HG02981 (cell line): ENCODE results near the gene ROR1.

ENCODE experiments used
- ATAC-seq: cut with Tn5 transposase; IDR thresholded peaks from one replicate; pipeline ENCODE4 v1.9.1; 2021; ENCODE audit warnings: mild to moderate bottlenecking, moderate library complexity; ENCODE audit not compliant: unreplicated experiment

The ROR1 gene

DNA sequence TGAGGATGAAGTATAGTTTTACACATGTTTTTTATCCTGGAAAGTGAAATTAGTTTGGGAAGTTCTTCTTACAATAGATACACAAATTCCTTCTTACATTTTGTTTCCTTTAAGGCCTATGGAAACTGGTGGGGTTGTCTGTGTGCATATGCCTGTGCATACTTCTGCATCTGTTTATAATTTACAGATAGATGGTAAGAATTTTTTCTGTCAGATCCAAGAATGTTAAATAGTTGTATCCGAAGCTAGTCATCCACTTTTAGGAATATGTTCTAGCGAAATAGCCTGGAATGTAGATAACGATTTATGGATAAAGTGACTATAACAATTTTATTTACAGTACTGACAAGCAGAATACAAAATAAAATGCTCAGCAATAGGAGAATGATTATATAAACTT is 194.1 kb downstream of the ROR1 start:
- ATAC-seq, result no peak

DNA sequence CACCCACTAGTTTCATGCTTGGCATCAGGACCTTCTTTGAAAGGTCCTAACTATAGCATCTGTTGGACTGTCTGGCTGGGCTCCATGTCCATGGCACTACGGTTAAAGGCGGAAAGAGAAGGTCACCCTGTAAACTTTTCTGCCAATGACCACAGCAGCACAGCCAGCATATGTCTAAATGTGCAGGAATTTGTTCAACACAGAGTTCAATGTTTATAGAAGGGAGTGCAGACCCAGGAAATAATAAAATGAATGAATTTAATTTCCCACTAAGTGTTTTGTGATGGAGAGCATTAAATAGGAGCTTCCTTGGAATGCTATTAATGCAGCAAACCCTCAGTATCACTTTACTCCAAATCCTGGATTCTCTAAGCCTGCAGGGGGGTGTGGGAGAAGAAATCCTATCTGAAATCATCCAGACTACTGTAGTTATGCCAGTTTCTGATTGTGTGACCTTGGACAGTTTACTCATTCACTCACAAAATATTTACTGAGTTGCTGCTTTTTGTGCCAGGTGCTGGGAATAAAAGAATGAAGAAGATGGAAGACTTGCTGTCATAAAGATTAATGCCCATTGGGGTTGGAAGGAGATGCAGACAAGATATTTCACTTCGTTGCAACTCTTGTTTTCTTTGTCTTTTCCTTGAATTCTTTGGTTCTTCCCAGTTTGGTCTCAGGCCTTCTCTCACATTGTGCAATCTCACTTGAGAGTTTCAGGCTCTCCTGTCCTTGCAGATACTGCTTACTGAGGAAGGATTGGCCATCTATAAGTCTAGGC is 195.0 kb downstream of the ROR1 start:
- ATAC-seq, result no peak

DNA sequence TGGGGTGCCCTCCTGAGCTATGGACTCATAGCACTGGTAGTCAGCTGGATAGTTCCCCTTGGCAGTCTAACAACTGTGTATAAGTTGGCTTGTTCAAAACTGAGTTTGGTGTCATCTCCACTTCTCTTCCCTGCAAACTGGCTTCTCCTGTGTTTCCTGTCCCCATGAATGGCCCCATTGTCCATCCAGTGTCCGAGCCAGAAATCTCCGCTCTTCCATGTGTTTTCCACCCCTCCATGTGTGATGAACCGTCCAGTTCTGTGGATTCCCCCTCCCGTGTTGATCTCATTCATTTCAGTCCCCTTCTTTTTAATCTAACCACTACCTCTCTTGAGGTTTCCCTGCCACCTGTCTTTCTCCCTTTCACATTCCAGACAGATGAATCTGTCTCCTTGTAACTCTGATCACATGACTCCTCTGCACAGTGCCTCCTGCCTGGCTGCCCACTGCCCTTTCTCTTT is 195.7 kb downstream of the ROR1 start:
- no peak for ATAC-seq

DNA sequence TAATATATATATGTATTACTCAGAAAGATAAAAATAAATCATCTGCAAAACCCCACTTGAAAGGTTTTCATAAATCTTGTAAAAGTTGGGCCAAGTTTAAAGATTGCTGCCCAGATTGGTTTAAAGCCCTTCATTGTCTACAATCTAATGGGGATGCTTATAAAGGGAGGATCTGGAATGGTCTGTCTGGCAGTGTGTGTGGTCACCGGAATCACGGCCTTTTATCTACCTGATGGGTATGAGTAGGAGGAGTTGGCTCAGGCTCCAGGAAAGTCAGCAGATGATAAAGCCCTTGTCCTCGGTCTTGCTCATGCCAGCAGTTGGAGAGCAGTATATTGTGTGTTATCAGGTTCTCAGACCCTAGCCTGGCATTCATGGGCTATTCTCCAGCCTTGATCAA is 197.7 kb downstream of the ROR1 start:
- ATAC-seq, result no peak

DNA sequence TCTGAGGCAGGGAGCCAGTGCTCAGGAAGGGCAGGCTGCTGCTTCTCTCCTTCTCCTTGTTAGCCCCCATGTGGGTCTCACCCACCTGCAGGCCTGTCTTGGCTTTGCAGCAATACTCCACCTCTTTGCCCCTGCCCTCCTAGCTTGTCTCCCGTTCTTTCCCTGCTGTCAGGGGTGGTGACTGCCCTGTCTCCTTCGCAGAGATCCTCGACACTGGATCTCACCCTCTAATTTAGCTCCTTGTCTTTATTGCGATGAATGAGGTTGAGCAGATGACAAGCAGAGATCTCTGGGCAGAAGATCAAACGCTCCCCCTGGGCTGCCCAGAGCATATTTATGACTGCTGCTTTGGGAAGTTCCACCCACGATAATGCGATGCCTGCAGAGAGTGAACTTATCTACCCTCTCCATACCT is 199.2 kb downstream of the ROR1 start:
- ATAC-seq, result no peak

DNA sequence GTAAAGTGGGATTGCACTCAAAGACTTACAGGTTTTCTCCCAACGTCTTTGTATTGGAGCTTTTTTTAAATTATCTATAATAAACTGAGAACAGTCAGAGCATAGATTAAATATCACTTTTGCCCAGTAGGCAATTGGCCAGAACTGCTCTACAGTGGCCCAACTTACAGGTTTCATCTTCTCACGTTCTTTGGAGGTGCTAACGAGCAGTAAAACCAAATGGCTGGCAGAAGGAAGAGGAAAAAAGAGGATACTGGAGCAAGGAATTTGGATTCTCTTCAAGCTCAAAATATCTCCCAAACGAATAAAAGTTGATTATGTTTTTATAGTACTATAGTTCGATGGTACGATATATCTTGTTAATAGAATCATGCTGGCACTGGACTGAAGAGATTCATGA is 201.1 kb downstream of the ROR1 start:
- no peak for ATAC-seq

DNA sequence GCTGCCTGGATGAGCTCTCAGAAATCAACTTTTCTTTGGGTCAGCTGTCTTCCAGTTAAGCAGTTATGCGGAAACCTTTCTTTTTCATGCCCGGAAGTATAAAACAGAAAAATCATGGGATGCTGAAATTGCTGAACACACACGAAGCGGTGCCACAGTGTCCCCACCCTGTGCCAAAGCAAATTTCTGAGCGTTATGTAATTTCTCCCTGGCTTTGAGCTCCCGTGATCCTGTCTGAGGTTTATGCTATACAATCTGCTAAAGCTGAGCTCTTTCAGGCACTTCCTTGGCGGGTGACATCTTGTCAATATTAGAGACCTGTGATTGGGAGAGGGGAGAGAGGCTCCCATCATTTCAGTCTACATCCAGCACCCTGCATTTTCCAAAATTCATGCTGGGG is 201.7 kb downstream of the ROR1 start:
- no peak for ATAC-seq

DNA sequence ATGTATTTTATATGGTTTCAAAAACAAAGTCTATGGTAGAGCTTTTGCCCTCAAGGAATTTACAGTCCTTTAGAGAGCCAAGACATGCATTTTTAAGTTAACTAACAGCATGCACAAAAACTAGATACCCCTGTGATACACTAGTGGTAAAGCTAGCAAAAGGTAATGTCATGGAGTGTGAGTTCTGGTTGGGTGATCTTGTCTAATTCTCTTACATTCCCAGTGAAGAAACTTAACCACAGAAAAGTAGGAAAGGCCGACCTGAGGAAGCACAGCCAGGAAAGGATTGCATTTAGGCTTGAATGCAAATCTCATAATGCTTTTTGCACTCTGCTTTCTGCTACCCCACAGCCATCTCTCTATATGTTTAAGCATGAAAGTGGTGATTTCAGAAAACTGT is 202.2 kb downstream of the ROR1 start:
- ATAC-seq, result no peak

DNA sequence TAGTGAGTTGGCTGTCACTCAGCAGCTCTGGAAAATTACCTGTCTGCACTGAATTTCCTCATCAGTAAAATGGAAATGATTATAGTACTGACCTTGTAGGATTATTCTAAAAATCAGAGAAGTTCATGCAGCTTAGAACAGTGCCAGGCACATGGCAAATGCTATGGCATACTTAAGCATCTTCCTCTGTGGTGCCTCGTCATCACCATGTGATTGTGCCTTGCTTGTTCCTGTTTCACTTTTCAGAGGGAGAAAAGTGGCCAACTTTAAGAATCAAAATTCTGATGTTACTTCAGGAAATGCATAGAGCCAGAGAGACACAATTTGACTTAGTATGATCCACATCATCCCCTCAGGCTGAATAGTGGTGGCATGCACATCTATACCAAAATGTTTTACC is 203.6 kb downstream of the ROR1 start:
- ATAC-seq, result no peak

DNA sequence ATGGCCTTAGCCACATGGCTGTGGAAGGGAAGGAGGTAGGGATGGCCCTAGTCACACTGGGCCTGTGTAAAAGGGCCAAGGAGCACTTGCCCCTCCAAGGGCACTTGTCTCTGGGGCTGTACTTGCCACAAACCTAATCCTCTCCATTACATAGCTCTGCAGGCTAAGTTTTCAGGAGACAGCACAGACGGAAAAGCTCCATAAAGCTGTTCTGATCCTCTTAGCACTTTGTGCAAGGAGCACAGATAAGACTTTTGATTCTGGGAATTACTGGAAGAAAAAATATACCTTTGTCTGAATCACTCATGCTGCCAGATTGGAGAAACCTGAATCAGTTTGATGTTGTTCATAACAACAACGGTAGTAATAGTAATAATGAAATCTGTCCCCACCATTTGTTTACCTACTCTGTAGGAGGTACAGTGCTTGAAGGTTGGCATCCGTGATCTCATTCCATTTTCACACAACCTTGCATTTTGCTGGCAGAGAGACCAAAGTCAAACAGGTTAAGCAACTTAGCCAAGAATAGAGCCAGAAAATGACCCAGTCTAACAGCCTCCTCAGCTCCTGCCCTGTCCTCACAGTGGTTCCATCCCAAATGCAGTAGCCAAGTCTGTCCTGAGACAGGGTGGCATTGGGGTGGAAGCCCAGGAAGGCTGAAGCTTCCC is 207.1 kb downstream of the ROR1 start:
- ATAC-seq, result no peak

DNA sequence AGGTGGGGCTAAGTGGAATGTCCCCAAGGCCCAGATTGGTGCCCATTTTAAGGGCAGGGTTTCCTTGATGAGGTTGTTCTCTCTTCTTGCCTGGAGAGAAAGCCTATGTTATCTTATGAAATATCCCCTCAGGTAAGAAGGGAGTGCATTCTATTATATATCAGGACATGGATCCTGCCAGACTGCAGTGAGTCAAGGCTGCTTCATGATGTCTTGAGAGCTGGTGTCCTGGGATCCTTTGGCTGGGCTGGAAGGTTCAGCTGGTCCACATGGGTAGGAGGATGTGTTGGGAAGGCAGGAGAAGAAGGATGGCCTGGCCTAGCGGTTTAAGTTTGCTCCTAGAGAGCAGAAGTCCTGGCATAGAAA is 207.6 kb downstream of the ROR1 start:
- ATAC-seq, result no peak

DNA sequence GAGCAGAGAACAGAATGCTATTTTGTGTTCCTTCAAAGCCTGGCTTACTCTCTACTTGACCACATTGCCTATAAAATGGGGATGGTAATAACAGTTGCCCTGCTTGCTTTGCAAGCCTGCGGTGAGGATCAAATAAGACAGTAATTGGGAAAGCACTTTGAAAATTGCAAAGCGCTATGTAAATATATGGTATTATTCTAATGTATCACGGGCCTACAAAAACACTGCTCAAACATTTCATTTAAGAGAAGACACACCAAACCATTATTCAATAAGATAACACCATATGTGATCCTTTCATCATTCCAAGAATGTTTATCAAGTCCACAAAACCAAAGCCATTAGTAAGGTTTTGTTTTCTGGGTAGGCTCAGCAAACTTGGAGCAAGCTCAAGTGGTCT is 208.4 kb downstream of the ROR1 start:
- ATAC-seq, result no peak

DNA sequence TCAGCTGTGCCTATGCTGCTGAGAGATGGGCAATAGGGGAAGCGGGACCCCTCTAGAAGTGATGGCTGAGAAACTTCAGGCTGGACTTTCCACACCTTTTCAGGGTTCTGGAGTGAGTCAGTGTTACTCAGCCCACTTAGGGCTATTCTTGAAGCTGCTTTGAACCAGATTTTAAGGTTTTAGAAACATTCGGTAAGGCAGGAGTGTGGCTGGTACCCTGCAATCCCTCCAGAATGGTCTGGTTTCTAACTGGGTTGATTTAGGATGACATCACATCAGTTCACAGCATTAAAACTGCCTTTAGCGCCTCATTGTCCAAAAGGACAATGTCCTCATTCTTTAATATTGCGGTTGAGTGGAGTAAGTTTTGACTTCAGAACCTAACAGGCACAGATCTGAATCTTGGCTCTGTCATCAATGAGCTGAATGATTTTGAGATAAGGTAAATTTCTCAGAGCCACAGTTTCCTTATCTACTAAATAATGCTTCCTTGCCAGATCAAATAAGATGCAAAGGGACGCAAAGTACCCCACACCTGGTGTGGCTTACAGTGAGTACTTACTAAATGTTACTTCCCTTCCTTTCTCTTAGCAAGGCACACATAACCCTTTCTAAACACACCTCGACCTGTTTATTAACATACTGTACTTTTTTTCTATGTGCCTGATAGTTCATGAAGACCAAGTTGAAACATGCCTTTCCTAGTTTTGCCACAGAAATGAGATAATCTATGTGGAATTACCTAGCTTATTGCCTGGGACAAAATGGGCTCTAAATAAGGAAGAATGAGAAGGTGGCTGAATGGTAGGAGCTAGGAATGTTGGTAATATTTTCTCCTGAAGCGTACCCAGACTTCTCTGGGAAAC is 209.8 kb downstream of the ROR1 start:
- ATAC-seq, result no peak

DNA sequence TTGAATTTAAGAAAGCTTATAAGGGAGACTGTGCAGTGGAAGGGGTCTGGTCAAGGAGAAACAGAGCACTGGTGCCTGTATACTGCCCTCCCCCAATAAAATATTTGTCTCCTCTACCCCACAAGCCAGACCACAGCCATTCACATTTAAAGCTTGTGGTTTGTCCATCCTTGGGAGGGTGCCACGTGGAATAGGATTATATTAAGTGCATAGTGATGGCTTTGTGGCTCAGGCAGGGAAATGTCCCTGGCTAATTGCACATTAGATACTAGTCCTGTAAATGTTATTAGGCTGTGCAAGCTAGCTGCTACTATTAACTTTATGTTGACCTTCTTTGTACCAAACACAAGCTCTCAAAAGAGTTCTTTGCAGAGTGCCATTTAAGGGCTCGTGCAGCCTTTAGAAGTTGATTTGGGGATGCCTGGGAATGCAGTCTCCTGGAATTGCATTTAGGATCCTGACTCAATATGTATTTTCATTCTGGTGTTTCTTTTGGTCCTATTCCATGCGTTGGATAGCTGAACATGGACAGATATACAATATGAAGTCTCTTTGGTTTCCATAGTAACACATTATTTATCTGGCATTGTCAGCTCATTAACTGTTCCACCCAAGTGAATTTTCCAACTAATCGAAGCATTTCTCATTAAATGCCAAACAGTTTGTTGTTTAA is 210.6 kb downstream of the ROR1 start:
- ATAC-seq, result no peak

DNA sequence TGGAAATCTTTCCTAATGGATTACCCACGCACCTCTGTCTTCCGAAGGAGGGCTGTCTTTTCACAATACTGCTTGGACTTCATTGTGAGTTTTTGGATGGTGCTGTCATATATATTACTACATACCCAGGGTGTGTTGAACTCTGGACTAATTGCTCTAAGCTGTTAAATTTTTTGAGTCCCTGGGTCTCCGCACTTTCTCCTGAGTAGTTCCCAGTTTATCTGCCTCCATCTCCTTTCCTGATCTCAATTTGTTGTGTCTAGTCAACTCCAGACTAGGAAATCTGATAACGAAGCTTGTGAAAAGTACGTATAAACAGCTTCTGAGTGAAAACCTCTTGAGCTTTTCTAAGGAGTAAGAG is 211.1 kb downstream of the ROR1 start:
- ATAC-seq, result no peak

DNA sequence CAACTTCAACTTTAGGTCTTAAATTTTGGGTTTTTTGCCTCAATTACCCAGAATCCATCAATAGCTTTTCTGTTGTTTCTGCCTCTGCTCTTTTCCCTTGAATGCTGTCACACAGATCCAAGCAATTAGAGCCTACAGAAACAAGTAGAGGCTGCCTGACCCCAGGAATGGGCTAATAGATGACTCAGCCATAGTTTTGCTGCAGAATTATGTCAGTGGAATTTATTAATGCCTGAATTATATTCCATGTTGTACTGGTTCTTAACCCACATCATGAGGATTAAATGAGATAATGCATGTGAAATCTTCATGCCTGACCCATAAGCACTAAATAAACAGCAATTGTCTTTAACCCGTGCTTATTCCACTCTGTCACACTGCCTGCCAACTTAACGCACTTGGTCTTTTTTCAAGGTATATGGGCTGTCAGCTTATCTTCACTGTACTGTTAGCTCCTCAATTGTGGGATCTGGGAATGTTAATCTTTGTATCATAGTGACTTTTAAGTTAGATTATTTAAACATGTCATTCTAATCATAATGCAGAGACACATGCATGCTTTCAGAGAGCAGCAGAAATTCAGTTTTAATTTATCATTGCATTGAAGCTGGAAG is 213.3 kb downstream of the ROR1 start:
- no peak for ATAC-seq

DNA sequence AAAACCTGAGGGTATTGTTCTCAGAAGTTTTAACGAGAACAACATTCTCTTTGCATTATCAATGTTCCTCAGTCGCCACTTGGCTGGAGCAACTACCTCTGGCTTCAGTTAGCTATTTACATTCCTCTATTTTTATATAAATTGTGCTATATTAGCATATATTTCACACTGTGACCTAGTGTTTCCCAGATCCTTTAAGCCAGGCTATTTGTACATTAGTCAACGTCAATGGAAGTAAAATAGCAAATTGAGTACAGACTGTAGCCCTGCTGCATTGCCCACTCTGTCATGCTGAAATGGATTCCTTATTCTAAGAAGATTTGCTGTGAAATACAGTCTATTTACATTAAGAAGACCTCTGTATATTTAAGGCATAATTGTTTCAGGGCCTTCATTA is 213.8 kb downstream of the ROR1 start:
- no peak for ATAC-seq

DNA sequence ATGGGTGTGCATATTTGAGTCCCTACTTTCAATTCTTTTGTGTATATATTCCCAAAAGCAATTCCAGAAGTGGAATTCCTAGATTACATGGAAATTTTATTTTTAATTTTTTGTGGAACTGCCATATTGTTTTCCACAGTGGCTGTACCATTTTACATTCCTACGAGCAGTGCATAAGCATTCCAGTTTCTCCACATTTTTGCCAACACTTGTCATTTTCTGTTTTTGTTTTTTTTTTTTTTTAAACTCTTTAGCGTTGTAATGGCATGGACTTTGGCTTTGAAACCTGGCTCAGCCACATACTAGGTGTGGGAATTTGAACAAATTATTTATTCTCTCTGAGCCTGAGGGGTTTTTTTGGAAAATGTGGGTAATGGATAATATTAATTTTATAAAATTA is 215.1 kb downstream of the ROR1 start:
- ATAC-seq, result no peak

DNA sequence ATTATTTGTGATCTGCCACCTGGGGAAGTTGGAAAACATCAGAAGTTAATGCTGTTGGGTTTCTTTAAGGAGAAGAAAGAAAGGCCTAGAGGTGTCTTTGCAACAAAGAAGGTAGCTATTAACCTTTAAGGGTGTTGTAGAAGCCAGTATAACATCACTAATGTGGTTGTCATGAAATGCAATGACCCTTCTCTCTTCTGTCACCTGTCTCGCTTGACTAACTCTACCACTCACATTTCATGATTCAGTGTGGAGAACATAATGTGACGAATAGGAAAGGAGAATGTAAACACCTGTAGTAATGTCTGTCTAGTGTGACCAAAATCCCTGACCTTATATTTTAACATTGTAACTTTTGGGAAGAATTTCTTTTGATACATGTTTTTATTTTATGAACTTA is 217.9 kb downstream of the ROR1 start:
- no peak for ATAC-seq

DNA sequence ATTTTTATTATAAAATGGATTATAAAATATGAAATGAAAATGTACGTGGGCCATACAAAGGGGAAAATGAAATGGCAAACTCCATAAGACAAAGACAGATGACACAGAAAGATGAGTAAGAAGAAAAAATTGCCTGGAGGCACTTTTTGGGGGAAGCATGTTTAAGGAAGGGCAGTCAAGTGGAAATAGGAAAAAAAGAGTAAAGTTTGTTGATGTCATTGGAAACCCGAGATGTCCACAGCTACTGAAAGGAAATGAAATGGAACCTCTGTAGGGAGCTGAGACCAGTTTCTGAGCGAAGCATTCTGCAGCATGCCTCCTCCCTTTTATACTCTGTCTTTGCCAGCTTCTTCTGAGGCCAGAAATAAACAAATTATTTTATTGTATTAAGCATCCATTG is 226.2 kb downstream of the ROR1 start:
- ATAC-seq, result no peak

DNA sequence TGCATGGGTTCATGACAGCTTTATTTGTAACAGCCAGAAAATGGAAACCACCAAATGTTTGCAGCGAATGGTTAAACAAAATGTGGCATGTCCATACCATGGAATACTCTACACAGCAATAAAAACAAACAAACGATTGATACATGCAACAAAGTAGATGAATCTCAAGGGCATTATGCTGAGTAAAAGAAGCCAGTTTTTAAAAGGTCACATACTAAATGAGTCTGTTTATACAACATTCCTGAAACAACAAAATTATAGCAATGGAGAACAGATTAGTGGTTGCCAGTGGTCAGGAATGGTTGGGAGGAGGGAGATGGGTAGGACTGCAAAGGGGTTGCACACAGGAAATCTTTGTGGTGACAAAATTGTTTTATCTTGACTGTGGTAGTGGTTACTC is 227.2 kb downstream of the ROR1 start:
- ATAC-seq, result no peak
